Gastroesophageal sphincter (tissue), 3 donors: ENCODE measurements around the gene ALLC.

Experiments
- CTCF ChIP-seq, 4 experiments: fragments of 200-600 bp in 2 of 4; fragments of 450-650 bp in 2 of 4; sonication (generic) in 1 of 4; IDR thresholded peaks; one replicate each; pipeline ENCODE4 v1.5.1; 2017 to 2019; ENCODE audit warnings: antibody characterized with exemption in 4 of 4, mild to moderate bottlenecking in 2 of 4, moderate library complexity in 2 of 4
- EP300 ChIP-seq: sonication (generic); formaldehyde crosslinking; IDR thresholded peaks from one replicate; pipeline ENCODE4 v1.6.1; 2017; ENCODE audit warnings: antibody characterized with exemption, mild to moderate bottlenecking
- POLR2A ChIP-seq, 2 donors: fragments of 450-650 bp; IDR thresholded peaks; one replicate each; pipeline ENCODE4 v1.6.1; 2017; ENCODE audit warnings: antibody characterized with exemption in 2 of 2, mild to moderate bottlenecking in 2 of 2, moderate library complexity in 1 of 2
- POLR2AphosphoS5 ChIP-seq: sonication (generic); formaldehyde crosslinking; IDR thresholded peaks from one replicate; pipeline ENCODE4 v1.6.1; 2017; ENCODE audit warnings: antibody characterized with exemption

GRCh38 chr2:3655871-3656761 lies 1.9 kb upstream of the ALLC start:
- TF ChIP-seq CTCF (IDR thresholded peaks at IDR 0.05) (no peak), POLR2A (IDR thresholded peaks at IDR 0.05) (no peak), POLR2AphosphoS5 (no peak), EP300 (no peak)
